Measurements from ENCODE around the gene NCOR2. TPM values are rescaled to one million over a fixed set of nuclear protein-coding genes. Genes with fewer than 3 reads are reported as not detected.

Gene NCOR2
- 8.7 and 12.2 TPM in 2 replicates for total RNA-seq (2014; rRNA removed; shearing (Covaris generic))

GRCh38 chr12:124566997-124567672, at the start of gene NCOR2:
TSS of gene NCOR2 (minus strand) at chr12:124567612. CDS start at chr12:124495251, 72,361 bp downstream.
- DNase-seq (ENCODE audit: low read depth) = no peak

DNA sequence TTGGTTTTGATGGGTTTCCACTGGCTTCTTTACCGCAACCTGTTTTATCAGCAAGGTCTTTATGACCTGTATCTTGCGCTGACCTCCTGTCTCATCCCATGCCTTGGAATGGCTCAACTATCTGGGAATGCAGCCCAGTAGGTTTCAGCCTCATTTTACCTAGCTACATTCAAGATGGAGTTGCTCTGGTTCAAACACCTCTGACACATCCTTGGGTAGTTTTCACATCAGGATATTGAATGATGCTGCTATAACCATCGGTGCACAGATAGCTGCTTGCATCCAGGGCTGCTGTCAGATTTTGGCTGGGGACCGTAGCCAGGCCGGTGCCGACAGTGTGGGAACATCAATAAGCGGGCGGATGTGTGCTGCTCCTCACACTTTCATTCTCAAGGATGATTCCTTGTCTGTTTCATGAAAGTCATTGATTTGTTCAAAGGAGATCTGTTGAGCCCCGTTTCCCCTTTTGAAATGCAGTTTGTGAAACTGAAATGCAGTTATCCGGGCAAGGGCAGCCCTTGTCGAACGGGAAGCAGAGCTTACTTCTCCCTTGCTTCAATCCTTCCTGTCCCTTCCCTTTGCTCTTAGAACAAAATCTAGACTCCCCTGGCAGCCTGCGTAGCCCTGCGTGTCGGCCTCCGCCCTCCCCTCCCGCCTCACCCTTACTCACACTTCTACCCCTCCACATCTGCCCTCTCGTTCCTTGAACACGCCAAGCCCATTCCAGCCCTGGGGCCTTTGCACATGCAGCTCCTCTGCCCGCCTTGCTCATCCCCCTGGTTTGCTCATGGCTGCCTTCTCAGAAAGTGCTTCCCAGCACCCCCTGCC, 49.2 kb upstream of the NCOR2 start:
- no peak for DNase-seq (ENCODE audit: low read depth)

DNA sequence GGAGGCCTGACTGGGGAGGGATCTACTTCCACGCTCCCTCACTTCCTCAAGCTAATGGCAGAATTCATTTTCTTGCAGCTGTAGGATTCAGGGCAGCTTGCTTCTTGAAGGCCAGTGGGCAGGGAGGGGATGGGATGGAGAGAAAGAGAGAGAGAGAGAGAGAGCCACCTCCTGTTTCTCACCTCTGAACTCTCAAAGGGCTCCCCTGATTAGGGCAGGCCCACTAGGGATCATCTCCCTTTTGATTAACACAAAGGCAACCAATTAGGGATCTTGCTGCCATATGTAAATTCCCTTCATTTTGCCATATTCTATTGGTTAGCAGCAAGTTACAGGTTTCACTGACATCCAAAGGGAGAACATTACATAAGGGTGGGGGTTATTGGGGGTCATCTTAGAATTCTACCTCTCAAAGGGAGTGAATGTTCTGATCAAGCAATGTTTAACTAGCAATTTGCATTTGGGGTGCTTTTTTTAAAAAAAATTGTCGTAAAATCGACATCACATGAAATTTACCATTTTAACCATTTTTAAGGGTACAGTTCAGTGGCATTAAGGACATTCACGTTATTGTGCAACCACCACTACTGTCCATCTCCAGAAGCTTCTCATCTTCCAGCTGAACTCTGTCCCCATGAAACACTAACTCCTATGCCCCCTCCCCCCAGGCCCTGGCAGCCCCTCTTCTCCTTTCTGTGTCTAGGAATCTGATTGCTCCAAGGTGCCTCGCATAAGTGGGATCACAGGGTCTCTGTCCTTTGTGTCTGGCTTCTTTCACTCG, 47.3 kb upstream of the NCOR2 start:
- DNase-seq (ENCODE audit: low read depth) = no peak

DNA sequence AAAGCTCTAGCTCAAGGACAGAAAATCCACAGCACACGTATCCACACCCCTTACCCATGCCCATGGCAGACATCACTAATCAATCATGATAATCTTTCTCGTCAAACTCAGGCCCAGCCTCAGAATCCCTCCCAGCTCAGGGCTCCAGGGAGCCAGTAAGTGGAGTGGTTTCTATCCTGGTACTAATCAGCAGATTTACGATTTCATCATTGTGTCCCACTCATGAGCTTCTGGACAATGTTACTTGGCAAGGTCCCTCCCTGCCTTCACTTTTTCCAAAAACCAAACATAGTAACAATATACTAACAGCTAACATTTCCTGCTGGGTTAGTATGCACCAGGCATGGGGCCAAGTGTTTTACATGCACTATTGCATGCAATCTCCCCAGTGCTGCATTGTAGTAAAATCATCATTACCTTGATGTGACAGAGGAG, 45.8 kb upstream of the NCOR2 start:
- DNase-seq (ENCODE audit: low read depth) = peak; percentile 47

- DNase-seq (ENCODE audit: low read depth) = no peak
These were observed 44.9 kb upstream of the NCOR2 start for GRCh38 chr12:124612410-124612680.

GRCh38 chr12:124611559-124612409, 44.4 kb upstream of the NCOR2 start:
- DNase-seq (ENCODE audit: low read depth) = no peak

DNA sequence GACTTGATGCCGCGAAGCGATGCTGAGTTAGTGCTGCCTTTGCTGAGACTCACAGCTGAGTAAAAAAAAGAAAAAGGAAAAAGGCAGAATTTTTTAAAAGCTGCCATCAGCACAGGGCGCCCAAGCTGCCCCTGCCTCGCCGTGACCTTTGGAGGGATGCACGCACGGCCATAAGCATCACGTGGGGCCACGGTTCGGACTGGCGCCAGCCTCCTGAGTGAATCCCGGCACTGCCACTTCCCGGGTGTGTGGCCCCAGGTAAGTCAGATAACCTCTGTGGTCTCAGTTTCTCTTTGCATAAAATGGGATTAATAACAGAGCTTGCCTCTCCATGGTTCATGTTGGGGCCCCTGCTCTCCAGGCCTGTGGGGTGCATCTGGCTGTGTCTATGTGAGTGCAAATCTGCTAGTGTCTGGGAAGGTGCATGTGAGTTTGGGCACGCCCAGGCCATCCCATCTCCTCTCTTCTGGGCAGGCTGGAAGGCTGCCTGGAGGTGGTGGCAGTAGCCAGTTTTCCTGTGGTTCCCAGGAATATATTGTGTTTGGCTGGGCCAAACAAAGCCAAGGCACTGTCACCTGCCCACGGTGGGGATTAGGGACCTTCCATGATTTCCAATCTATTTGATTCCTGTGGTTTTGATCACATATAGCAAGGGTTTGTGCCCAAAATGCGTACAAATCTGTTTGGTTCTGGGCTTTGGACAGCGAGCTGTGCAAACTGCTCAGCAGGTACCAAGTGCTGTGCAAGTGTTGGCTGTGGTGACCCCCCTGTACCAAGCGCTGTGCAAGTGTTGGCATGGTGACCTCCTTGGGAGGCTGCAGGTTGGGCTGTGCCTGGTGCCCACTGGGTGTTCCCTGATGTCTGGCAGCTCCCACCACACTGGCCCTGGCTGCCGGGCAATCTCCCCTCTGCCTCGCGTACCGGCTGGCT, 43.5 kb upstream of the NCOR2 start:
- no peak for DNase-seq (ENCODE audit: low read depth)

- DNase-seq (ENCODE audit: low read depth) = no peak
These were observed 42.7 kb upstream of the NCOR2 start for GRCh38 chr12:124610021-124610612.

DNA sequence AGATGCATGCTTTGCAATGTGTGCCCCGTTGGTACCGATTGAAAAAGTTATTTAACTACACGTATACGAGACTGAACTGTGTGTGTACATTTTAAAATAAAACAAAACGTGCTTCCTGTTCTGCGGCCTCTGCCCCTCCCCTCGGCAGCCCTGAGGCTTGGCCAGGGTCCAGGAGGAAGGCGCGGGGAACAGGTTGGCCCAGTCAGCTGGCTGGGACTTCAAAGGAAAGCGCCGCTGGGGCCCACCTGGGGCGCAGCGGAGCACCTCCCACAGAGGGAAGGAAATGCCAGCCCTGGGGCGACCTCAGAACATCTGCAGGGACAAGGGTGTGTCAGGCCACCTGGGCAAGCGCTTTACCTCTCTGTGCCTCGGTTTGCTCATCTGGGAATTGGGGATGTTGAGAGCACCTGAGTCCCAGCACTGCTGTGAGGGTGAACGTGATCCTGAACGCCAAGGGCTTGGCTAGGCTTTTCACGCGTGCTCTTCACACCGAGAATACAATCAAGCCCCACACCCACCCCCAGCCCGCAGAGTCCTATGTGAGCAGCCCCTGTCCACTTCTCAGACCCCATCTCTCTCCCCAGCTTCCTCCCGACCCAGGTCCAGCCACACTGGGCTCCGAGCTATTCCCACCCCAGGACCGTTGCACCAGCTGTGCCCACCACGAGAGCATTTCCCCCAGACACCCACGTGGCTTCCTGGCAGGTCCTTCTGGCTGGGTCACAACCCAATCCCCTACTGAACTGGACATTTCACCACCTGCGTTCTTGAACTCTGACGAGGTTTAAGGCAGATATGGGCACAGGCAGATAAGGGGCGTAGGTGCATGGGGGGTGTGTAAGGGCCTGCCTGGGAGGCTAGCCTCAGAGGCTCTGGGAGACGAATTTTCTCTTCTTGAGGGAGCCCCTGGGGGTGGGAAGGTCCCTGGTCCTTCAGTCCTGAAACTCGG, 41.9 kb upstream of the NCOR2 start:
- peak; percentile 71 for DNase-seq (ENCODE audit: low read depth)

GRCh38 chr12:124608450-124608870, 41.0 kb upstream of the NCOR2 start:
- peak; percentile 47 for DNase-seq (ENCODE audit: low read depth)

- DNase-seq (ENCODE audit: low read depth) = no peak
These were observed 40.4 kb upstream of the NCOR2 start for GRCh38 chr12:124607681-124608425.

- no peak for DNase-seq (ENCODE audit: low read depth)
These were observed 38.7 kb upstream of the NCOR2 start for GRCh38 chr12:124605883-124606774.

- DNase-seq (ENCODE audit: low read depth) = no peak
These were observed 37.9 kb upstream of the NCOR2 start for GRCh38 chr12:124605150-124605882.

DNA sequence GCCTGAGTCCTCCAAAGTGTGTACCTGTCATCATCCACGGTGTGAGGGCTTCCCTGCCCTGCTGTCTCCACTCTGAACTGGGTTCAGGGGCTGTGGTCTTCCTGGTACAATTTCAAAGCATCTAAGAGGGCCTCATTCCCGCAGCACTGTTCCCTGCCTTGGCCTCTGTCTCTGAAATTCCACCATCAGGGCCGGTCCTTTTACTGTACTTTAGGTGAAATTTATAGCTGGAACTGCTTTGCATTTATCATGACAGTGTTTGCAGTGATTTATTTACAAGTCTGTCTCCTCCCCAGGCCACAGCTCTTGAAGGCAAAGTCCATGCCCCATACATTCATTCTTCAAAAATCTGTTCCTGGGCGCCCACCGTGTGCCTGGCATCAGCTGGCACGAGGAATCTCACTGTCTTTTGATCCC, 36.9 kb upstream of the NCOR2 start:
- no peak for DNase-seq (ENCODE audit: low read depth)

DNA sequence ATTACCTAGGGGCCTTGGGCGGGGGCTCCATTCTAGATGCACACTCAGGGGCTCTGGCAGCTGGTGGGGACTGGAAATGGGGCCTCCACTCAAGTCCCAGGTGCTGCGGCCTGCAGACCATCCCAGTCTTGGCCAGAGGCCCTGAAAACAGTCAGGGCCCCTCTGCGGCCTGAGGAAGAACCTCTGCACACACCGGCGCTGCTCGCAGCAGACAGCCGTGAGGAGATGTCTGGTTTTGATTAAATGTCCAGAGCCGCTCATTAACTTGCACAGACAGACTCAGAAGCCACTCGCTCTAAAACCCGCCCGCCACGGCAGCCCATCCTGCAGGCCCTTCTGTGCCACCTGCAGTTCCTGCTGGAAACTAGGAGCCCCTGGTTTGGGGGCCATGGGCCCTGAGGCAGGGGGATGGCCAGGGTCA, 36.4 kb upstream of the NCOR2 start:
- DNase-seq (ENCODE audit: low read depth) = no peak

- no peak for DNase-seq (ENCODE audit: low read depth)
These were observed 35.7 kb upstream of the NCOR2 start for GRCh38 chr12:124603100-124603541.

Data from RPMI7951 (cell line).